GM20431 (cell line): ENCODE results near the gene TLE1.

Experiments
- in situ Hi-C: fragments of 300-500 bp; cut with MseI, MboI; formaldehyde crosslinking; loops from one replicate; pipeline ENCODE4 v1.15.0; 2020; ENCODE audit warnings: low sequenced_read_pairs; ENCODE audit not compliant: unreplicated experiment

TLE1 gene

GRCh38 chr9:81534138-81534875 lies 155.0 kb downstream of the TLE1 start:
- in situ Hi-C loops: no loop called here
